ENCODE data around the gene GALNT7. TPM values are rescaled to one million over a fixed set of nuclear protein-coding genes. Genes with fewer than 3 reads are reported as not detected.

GALNT7 gene
- 18.0 and 34.8 TPM in 2 replicates for total RNA-seq

GRCh38 chr4:173168396-173169177 lies at the start of gene GALNT7:
TSS of gene GALNT7 (plus strand) at chr4:173168811. CDS start at chr4:173168836, 25 bp downstream.

GRCh38 chr4:173334085-173334890 lies 165.7 kb downstream of the GALNT7 start, which contains the start of gene HMGB2:
TSS of gene HMGB2 (minus strand) at chr4:173334358. CDS start at chr4:173333649, 709 bp downstream.

GRCh38 chr4:173370477-173371291 lies 202.1 kb downstream of the GALNT7 start, which contains the start of gene SAP30:
TSS of gene SAP30 (plus strand) at chr4:173370954. CDS start at chr4:173371183, 229 bp downstream.

Other genes starting within 250 kb of the GALNT7 start
- gene HMGB2, start 165.5 kb downstream of the GALNT7 start, total RNA-seq: 24.8 and 207 TPM in 2 replicates
- gene SAP30, start 202.1 kb downstream of the GALNT7 start, total RNA-seq: 38.7 and 43.1 TPM in 2 replicates
- gene SCRG1, start 230.3 kb downstream of the GALNT7 start, total RNA-seq: under 0.01 and 0.29 TPM in 2 replicates

Measured in smooth muscle cell of trachea (primary cell).